Kidney (tissue), 22 donors: Measurements from ENCODE around the gene SMIM26. TPM values are rescaled to one million over a fixed set of nuclear protein-coding genes. Genes with fewer than 3 reads are reported as not detected.
"Not testable (repeated sequence)": the region's sequence is repeated elsewhere in the genome, so short reads cannot be mapped to it uniquely, and the experiment has no call there.

Experiments
- DNase-seq, 5 donors: peaks; one replicate each; pipeline ENCODE4 v3.0.0-alpha.2; 2013 to 2020
- FAIRE-seq: peaks from 2 replicates; lab custom pipeline; 2012; peaks lifted over from hg19 to GRCh38; lab: Jason Lieb, UNC
- H3K27ac ChIP-seq, 2 donors: one replicate each; pipeline ENCODE4 v1.7.0; 2013; ENCODE audit warnings: low read depth in 2 of 2, low read length in 2 of 2, inconsistent platforms in 1 of 2
- H3K27me3 ChIP-seq: one replicate; pipeline ENCODE4 v1.7.1; 2013; ENCODE audit warnings: low read length, inconsistent platforms; ENCODE audit not compliant: control insufficient read depth, insufficient read depth
- H3K36me3 ChIP-seq, 3 donors: one replicate each; pipeline versions ENCODE4 v1.7.0 to v1.7.1; 2013; ENCODE audit warnings: low read length in 3 of 3, control low read depth in 1 of 3, inconsistent platforms in 1 of 3; ENCODE audit not compliant: insufficient read depth in 3 of 3, control insufficient read depth in 2 of 3
- H3K4me1 ChIP-seq, 3 donors: one replicate each; pipeline versions ENCODE4 v1.7.0 to v1.7.1; 2013; ENCODE audit warnings: low read length in 3 of 3, inconsistent platforms in 1 of 3, low read depth in 1 of 3; ENCODE audit not compliant: control insufficient read depth in 2 of 3, insufficient read depth in 2 of 3
- H3K4me3 ChIP-seq, 3 donors: one replicate each; pipeline versions ENCODE4 v1.7.0 to v1.8.1; 2013; ENCODE audit warnings: low read length in 3 of 3, control low read depth in 1 of 3, inconsistent platforms in 1 of 3
- H3K9ac ChIP-seq, 3 donors: one replicate each; pipeline versions ENCODE4 v1.7.0 to v1.7.1; 2013; ENCODE audit warnings: low read length in 3 of 3, control low read depth in 1 of 3, inconsistent platforms in 1 of 3
- H3K9me3 ChIP-seq, 3 donors: one replicate each; pipeline versions ENCODE4 v1.7.0 to v1.7.1; 2013; ENCODE audit warnings: low read length in 3 of 3, control low read depth in 1 of 3, inconsistent platforms in 1 of 3; ENCODE audit not compliant: control insufficient read depth in 2 of 3, insufficient read depth in 1 of 3
- CTCF ChIP-seq: IDR thresholded peaks from 3 replicates; pipeline ENCODE4 v1.5.1; 2012; ENCODE audit warnings: mild to moderate bottlenecking, moderate library complexity, borderline replicate concordance; ENCODE audit not compliant: insufficient read depth; ENCODE audit errors: extremely low read depth
- intact Hi-C: fragments of 100-400 bp; cut with DNase I; formaldehyde crosslinking; loops from one replicate; pipeline ENCODE4 v1.11.1; 2022
- long read RNA-seq, 10 donors: library from polyadenylated mRNA in 1 of 10; unstranded in 1 of 10; transcript quantifications; one replicate each; pipeline ENCODE4 v2.0.0 and lab custom pipeline, GENCODE V29; 2021 to 2026
- polyA plus RNA-seq: library from polyadenylated mRNA; stranded (reverse); fragments of 350-450 nt; fragmentation: Illumina TruSeq; extraction: RNeasy Lipid Tissue Mini Kit (QIAGEN cat#74804); gene quantifications from one replicate; pipeline ENCODE4 v1.2.3, GENCODE V29; 2014; ENCODE audit warnings: low read depth, low replicate concordance; ENCODE audit not compliant: insufficient read depth
- total RNA-seq: library from RNA; stranded (reverse); fragmentation: NEBNext Ultra II Directional; extraction: Animal tissue kit (Norgen Biotek cat#: 25700); gene quantifications from one replicate; pipeline ENCODE4 v1.2.1, GENCODE V29; 2021
- donor health status: control.
- donor health status: control.
- donor health status: control.
- donor health status: control.
- donor health status: control.
- donor health status: DM: yes; HTN: yes; CAD: no.
- donor health status: Normal renal cell carcinoma (clear cell type).

Gene SMIM26
- total RNA-seq (60.1 TPM), polyA plus RNA-seq (207 TPM)
- long read RNA-seq, donor 1, transcript SMIM26-201 (2 exons, 505 nt): minor isoform, 19 of 72 reads
- long read RNA-seq, donor 1, transcript SMIM26-202 (2 exons, 575 nt): major isoform, 53 of 72 reads
- long read RNA-seq, donor 1, partial matches to known transcripts: 0 of 72 reads
- long read RNA-seq, donor 1, other reads (novel, unspliced or antisense): 0 of 72 reads
- long read RNA-seq, donor 2, transcript SMIM26-202 (2 exons, 575 nt): major isoform, 49 of 75 reads
- long read RNA-seq, donor 2, transcript SMIM26-201 (2 exons, 505 nt): minor isoform, 26 of 75 reads
- long read RNA-seq, donor 2, partial matches to known transcripts: 0 of 75 reads
- long read RNA-seq, donor 2, other reads (novel, unspliced or antisense): 0 of 75 reads
- long read RNA-seq, donor 3, transcript SMIM26-201 (2 exons, 505 nt): minor isoform, 30 of 108 reads
- long read RNA-seq, donor 3, transcript SMIM26-202 (2 exons, 575 nt): major isoform, 78 of 108 reads
- long read RNA-seq, donor 3, partial matches to known transcripts: 0 of 108 reads
- long read RNA-seq, donor 3, other reads (novel, unspliced or antisense): 0 of 108 reads
- long read RNA-seq, donor 4, transcript SMIM26-201 (2 exons, 505 nt): minor isoform, 20 of 59 reads
- long read RNA-seq, donor 4, transcript SMIM26-202 (2 exons, 575 nt): major isoform, 39 of 59 reads
- long read RNA-seq, donor 4, partial matches to known transcripts: 0 of 59 reads
- long read RNA-seq, donor 4, other reads (novel, unspliced or antisense): 0 of 59 reads
- long read RNA-seq, donor 5, transcript SMIM26-202 (2 exons, 575 nt): major isoform, 9 of 10 reads
- long read RNA-seq, donor 5, partial matches to known transcripts: 0 of 10 reads
- long read RNA-seq, donor 5, other reads (novel, unspliced or antisense): 0 of 10 reads
- long read RNA-seq, donor 6, transcript SMIM26-201 (2 exons, 505 nt): minor isoform, 85 of 244 reads
- long read RNA-seq, donor 6, transcript SMIM26-202 (2 exons, 575 nt): major isoform, 159 of 244 reads
- long read RNA-seq, donor 6, partial matches to known transcripts: 0 of 244 reads
- long read RNA-seq, donor 6, other reads (novel, unspliced or antisense): 0 of 244 reads
- long read RNA-seq, donor 7, transcript SMIM26-202 (2 exons, 575 nt): minor isoform, 13 of 29 reads
- long read RNA-seq, donor 7, transcript SMIM26-201 (2 exons, 505 nt): major isoform, 15 of 29 reads
- long read RNA-seq, donor 7, partial matches to known transcripts: 0 of 29 reads
- long read RNA-seq, donor 7, other reads (novel, unspliced or antisense): 0 of 29 reads
- long read RNA-seq, donor 8, transcript SMIM26-202 (2 exons, 575 nt): major isoform, 68 of 99 reads
- long read RNA-seq, donor 8, transcript SMIM26-201 (2 exons, 505 nt): minor isoform, 30 of 99 reads
- long read RNA-seq, donor 8, partial matches to known transcripts: 0 of 99 reads
- long read RNA-seq, donor 8, other reads (novel, unspliced or antisense): 0 of 99 reads
- long read RNA-seq, donor 9, transcript SMIM26-202 (2 exons, 575 nt): major isoform, 37 of 48 reads
- long read RNA-seq, donor 9, transcript SMIM26-201 (2 exons, 505 nt): minor isoform, 11 of 48 reads
- long read RNA-seq, donor 9, partial matches to known transcripts: 0 of 48 reads
- long read RNA-seq, donor 9, other reads (novel, unspliced or antisense): 0 of 48 reads
- long read RNA-seq, donor 10, transcript SMIM26-201 (2 exons, 505 nt): minor isoform, 21 of 75 reads
- long read RNA-seq, donor 10, transcript SMIM26-202 (2 exons, 575 nt): major isoform, 54 of 75 reads
- long read RNA-seq, donor 10, partial matches to known transcripts: 0 of 75 reads
- long read RNA-seq, donor 10, other reads (novel, unspliced or antisense): 0 of 75 reads

DNA sequence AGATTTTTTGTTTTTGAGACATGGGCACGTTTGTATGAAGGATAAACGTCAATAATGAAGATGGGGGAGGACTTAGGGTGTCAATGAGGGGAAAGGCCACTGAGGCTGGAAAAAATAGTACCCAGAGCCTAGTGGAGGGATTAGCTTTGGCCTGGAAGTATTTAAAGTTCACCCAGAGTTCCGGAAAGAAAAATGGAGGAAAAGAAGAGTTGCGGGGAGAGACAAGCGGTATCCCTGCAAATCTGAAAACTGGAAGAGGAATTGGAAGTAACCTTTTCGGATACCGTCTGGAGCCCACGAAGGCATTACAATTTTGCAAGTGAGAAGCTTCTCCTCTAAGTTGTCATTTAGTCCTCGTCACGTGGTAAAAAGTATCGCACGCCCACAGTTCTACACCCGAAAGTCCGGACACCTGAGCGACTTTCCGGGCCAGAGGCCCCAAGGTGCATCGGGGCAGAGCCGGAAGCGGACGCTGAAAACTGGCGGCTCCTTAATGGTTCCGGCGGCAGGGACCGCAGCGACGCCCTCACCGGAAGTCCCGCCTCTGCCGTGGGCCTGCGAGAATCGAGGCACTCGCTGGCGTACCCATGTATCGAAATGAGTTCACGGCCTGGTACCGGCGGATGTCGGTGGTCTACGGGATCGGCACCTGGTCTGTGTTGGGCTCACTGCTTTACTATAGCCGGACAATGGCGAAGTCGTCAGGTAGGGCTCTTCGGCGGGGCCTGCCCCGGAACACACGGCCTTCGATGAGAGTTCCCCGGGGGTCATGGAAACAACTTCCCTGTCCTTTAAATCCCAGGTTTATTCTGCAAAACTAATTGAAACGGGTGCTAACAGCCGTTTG is at the start of gene SMIM26:
Gene SMIM26, plus strand, starts transcription at position 541 of the 847 bp plus-strand sequence. Its CDS starts 47 bp downstream, at position 588.
- Histone ChIP-seq H3K9me3 (no peaks in the 10 kb centered on the region), H3K27me3 (no peaks in the 10 kb centered on the region), H3K36me3 (peaks cover 0 to 8% (median 4%) of the 10 kb centered on the region in 3 donors), H3K4me3 (peak within 1 kb of the TSS; percentile 90 to 99 (median 98)), H3K27ac (peak within 1 kb of the TSS; percentile 73 to 76), H3K4me1 (no peaks in the 10 kb centered on the region), H3K9ac (peak within 1 kb of the TSS; percentile 86 to 96 (median 95))
- FAIRE-seq (no peak), DNase-seq (peak; percentile 94 to 98 (median 97))
- intact Hi-C loops: no loop called here
- TF ChIP-seq CTCF: no peak

- H3K36me3 ChIP-seq: peaks cover 8 to 25% (median 19%) of the 10 kb centered on the region in 3 donors
- intact Hi-C loops, H3K9ac ChIP-seq: not testable (repeated sequence)
These were observed 45.2 kb upstream of the SMIM26 start for GRCh38 chr20:18522066-18522465.

DNA sequence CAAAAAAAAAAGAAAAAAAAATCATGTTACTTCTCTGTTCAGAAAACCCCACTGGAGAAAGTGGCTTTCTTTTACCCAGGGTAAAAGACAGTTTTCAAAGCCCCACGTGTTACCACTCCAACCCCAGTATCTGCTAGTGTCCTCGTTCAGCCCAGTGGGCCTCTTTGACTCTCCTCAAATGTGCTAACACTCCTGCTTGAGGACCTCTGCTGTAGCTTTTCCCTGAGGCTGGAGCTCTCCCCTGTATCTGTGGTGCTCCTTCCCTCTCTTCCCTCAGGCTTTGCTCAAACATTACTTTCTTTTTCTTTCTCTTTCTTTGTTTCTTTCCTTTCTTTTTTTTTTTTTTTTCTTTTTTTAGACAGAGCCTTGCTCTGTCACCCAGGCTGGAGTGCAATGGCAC is 44.2 kb upstream of the SMIM26 start:
- H3K9ac ChIP-seq: no peak overlapping the region
- TF ChIP-seq CTCF: no peak
- H3K36me3 ChIP-seq: peaks cover 8 to 34% (median 23%) of the 10 kb centered on the region in 3 donors
- intact Hi-C loops: no loop called here
- H3K9me3 ChIP-seq: no peaks in the 10 kb centered on the region
- DNase-seq (no peak), FAIRE-seq (no peak)
- H3K4me3 ChIP-seq: no peak overlapping the region
- H3K27ac ChIP-seq: no peak overlapping the region
- no peaks in the 10 kb centered on the region for H3K27me3 ChIP-seq
- no peaks in the 10 kb centered on the region for H3K4me1 ChIP-seq

More at GRCh38 chr20:18522066-18522465, 45.2 kb upstream of the SMIM26 start:
- not testable (repeated sequence) for DNase-seq, H3K4me3 ChIP-seq, FAIRE-seq, H3K4me1 ChIP-seq, H3K9me3 ChIP-seq, H3K27me3 ChIP-seq, H3K27ac ChIP-seq
